Anterior cingulate cortex (tissue), 58 donors: Measurements from ENCODE around the gene CFLAR.
A peak's percentile ranks its signal among the peaks of the same experiment; 100 is the strongest.
"Not testable (repeated sequence)": the region's sequence is repeated elsewhere in the genome, so short reads cannot be mapped to it uniquely, and the experiment has no call there.

ENCODE experiments used
- DNase-seq, 58 donors: peaks; one replicate each; lab custom pipeline; 2025; lab: John Stamatoyannopoulos, UW

The CFLAR gene

DNA sequence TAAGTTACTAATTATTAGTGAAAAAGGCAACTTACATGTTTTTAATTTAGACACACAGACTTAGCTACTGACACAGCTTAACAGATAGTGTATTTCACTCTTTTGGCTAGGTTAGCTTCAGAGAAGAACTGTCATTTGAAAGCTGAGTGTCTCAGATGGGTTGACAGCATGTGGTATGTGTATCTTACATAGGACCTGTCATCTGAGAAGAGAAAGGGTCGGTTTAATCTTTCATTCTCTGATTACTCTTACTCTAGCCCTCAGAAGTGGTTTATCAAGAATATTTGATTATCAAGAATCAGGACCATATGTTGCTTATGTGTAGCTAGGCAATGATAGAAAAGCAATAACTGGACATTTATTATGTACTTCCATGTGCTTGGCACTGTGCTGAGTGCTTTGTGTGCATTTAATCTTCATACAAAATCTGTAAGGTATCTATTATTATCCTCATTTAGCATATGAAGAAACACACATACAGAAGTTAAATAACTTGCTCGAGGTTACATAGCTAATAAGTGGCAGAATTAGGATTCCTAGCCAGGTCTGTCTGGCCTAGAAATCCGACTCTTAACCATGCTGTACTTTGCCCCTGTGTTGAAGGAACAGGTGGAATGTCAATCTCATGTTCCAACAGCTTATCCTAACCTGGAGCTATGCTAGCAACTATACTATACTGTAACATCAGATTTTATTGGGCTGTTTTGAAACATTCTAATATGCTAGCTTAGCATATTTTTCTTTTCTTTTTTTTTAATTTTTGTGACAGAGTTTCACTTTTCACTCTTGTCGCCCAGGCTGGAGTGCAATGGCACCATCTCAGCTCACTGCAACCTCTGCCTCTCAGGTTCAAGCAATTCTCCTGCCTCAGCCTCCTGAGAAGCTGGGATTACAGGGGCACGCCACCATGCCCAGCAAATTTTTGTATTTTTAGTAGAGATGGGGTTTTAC, 28.4 kb downstream of the CFLAR start:
- no peak for DNase-seq

DNA sequence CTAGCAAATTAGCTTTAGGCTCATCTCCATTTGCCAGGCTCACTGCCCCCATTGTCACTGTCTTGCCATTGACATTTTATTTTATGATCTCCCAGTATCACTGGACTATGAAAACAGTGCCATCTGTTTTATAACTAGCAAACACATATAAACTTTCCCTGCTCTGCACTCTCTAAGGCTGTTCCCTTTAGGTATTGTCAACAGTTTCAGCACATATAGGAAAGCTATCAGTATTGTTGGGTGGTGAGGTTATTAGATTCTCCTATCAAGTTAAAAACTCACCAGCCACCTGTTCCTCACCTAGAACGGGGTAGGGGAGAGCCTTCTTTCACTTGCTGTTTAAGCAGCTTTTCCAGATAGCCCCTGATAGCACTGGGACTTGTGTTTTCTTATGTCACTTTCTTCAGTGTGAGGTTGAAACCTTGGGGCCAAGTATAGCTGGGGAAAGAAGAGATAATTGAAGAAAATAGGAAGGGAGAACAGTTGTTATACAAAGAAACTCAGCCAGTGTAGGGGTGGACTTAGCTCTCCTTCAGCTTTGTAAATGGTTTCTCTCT, 32.5 kb downstream of the CFLAR start:
- DNase-seq = no peak

DNA sequence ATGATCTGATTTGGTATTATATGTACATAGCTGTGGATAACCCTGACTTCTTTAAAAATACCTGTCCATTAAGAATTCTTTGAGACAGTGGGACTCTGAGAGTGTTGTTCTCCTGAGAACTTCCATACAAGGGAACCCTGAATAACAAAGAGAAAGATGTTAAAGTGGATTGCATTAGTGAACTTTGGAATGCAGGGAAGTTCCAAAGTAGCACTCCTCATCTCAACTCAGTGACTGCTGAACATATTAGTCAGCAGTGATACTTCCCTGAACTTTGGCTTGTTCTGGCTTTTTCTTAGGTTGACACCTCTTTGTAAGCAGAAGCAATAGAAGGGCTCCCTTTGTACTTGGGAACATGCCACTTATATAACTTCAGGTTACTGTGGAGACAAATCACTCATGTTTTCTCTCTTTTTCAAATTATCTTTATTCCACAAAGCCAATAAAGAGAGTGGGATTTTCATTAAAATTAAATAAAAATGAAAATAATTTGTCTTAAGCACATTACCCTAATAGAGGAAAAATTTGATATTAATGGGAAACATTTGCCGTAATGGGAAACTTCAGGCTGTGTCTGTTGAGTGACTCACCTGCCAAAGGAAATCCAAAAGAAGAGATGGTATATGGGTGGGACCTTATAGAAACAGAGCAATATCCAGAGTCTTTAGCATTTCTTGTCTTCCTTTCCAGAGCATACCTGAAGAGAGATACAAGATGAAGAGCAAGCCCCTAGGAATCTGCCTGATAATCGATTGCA, 33.3 kb downstream of the CFLAR start:
- DNase-seq = no peak

DNA sequence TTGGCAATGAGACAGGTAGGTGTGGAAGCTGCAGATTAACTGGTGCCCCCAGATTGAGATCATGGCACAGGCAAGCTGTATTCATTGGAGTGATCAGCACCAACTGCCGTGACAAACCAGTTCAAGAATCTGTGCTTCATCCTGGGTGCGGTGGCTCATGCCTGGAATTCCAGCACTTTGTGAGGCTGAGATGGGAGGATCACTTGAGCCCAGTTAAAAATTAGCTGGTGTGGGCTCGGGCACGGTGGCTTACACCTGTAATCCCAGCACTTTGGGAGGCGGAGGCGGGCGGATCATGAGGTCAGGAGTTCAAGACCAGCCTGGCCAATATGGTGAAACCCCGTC, 33.8 kb downstream of the CFLAR start:
- not testable (repeated sequence) for DNase-seq

DNA sequence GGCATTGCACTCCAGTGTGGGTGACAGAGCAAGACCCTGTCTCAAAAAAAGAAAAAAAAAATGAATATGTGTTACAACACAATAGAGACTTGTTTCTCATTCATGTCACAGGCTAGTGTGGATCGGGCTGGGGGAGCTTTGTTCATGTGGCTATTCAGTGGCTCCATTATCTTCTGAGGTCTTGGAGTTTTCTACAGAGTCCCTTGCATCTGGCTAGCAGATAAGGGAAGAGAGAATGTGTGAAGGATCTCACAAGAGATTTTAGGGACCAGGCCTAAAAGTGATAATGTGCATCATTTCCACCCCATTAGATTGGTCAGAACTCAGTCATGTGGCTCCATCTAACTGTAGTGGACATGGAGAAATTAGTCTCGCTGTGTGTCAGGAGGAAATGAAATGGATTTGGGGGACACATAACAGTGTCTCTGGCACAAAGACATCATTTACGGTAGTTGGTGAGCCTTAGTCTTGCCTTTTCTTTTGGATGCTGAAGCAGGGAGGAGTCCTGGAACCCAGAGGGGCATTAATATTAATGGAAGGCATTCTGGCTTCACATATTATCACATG, 34.6 kb downstream of the CFLAR start:
- DNase-seq = no peak

DNA sequence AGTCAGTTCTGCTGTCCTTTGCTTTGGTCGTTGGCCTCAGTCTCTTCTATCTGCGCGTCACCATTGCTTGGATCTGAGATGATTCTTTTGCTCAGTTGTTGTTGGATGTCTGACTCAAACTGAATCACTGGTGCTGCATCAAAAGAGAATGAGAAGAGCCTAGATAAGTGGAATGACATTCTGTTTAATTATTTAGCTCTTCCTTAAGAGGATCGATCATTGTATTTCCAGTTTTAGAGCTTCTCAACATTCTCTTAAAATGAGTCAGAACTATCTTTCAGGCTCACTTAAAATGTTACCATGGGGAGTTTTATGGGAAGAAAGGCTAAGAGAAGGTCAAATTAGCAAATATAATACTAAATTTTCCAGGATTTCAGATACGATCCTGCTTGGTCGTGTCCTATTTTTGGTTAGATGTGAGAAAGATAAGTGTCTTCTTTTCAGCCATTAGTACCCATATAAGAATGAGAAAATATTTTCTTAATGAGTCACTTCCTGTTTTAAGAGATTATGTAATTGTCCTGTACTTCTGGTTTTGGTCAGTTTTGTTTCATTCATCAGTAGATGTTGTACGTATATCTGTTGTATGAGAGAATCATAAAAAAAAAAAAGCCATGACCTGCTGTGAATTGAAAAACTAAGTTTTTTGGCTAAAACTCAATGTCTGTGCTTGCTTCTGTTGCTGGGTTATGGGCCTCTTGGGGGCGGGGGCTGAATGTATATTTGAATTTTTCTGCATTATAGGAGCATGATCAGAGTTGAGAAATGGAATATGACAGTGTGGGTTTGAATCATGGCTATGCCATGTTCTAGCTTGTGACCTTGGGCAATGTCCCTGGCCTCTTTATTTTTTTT, 35.4 kb downstream of the CFLAR start:
- no peak for DNase-seq

DNA sequence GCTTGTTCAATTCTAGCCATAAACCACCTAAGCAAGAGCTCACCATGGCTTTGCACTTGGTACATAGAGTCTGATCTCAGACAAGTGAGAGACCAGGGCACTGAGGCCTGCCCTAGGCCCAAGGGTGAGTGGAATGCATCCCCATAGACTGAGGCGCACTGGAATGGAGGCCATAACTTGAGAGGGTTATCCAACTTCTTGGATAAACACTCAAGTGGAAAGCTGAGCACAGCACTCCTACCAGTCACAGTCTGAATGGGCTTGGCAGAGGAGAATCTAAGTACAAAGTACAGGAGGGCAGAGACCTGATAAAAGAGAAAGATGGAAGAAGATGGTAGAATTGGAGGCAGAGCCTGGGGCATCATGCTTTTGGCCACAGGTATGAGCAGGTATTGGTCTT, 36.6 kb downstream of the CFLAR start:
- DNase-seq = no peak

DNA sequence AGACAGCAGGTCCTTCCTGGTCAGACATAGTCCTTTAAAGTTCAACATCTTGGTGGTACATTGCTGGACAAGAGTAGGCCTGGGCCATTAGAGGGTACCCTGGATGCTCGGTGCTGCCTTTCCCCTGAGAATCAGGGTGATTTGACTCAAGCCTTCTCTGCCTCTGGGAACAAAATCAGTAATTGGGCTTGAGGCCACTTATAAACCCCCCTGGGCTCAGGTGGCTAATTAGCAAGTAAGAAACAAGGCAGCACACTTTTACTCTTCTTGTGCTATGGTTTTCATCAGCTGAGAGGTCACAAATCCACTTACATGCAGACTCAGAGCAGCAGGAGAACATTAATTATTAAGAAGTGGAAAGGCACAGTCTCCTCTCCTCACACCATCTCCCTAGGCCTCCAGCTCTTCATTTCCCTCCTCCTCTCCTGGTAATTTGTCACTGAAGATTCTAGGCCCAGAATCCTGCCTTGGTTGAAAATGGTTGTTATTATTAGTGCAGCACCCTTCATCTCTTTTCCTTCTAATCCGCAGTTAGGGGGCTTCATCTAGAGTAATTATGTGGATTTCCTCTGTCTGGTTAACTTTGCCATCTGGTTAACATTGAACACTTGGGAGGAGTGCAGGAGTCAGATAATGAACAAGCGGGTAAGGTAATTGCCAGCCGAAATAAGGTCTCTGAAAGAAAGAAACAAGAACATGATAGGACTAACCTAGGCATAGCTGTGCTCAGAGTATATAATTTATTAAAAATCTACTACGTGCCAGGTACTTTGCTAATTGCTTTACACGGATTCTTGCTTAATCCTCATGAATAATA, 37.2 kb downstream of the CFLAR start:
- no peak for DNase-seq

DNA sequence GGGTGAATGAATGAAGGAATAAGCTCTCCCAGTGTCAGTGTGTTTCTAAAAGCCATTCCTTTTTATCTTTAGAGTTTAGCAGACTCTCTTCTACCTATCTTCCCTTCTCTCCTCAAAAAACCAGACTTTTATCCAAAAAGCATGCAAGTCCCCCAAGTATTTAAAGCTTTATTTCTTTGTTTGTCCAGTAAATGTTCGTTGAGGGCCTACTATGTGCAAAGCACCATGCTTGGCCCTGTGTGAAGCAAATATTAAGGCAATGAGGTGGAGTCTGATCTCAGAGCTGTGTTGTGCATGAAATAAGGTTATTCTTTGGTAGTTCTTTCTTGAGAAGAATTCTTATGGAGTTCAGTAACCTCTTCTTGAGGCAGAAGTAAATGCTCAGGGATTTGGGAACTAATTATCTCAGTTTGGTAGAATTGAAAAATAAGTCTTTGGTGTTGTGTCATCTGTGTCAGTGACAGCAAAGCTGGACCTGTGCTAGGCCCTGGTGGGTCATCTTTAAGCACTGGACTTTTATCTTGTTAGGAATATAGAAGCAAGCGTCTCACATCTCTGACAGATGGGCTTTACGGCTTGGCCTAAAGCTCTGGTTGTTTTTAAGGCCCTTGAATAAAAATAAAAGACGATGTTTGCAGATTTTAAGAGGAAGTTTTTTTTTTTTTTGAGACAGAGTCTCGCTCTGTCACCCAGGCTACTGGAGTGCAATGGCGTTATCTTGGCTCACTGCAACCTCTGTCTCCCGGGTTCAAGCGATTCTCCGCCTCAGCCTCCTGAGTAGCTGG, 38.8 kb downstream of the CFLAR start:
- no peak for DNase-seq

DNA sequence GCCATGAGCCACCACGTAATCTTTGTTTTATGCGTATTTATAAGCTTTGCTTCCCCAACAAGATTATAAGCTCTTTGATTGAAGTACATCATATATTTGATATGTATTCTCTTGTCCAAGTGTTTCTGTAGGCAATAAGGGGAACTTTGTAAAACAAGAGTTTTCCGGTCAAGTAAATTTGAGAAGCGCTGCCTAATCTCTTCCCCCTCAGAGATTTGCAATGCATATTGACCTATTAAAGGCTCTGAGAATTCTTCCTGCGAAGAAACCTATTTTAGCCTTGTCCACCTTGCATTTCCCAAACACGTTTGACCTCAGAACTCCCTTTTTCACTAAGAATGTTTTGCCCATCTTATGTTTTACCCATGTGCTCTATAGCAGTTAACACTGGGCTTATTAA, 40.1 kb downstream of the CFLAR start:
- no peak for DNase-seq

DNA sequence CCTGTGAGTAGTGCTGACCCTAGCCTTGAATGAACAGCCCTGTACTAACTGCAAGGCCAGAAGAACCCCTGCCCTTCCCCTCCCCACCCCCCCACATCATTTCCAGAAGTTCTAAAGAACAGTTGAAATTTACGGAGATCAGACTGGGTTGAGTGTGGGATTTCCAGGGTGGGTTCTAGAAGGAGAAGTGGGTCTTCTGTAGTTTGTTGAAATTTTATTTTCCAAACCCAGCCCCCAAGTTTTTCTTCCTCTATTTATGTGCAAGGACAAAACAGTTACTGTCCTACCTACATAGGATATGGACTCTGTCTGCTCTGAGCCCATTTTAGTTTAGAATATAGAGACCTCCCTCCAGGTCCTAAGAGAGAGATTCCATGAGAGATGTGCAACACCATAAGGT, 40.7 kb downstream of the CFLAR start:
- no peak for DNase-seq

DNA sequence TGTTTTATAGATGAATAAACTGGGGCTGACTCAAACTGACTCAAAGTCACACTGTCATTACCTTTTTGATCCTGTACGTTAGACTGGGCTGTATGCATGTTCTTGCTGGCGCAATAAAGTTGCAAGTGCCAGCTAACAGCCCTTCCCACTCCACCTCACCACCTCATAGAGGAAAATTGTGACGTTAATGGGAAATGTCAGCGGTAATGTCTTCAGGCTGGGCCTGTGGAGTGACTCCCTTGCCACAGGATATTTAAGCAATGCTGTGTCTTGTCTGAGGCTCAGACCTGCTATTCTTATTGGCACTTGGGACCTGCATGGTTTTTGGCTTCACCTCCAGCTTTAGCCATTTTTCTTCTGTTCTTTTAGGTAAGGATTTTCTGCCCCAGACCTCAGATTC, 41.7 kb downstream of the CFLAR start:
- no peak for DNase-seq

DNA sequence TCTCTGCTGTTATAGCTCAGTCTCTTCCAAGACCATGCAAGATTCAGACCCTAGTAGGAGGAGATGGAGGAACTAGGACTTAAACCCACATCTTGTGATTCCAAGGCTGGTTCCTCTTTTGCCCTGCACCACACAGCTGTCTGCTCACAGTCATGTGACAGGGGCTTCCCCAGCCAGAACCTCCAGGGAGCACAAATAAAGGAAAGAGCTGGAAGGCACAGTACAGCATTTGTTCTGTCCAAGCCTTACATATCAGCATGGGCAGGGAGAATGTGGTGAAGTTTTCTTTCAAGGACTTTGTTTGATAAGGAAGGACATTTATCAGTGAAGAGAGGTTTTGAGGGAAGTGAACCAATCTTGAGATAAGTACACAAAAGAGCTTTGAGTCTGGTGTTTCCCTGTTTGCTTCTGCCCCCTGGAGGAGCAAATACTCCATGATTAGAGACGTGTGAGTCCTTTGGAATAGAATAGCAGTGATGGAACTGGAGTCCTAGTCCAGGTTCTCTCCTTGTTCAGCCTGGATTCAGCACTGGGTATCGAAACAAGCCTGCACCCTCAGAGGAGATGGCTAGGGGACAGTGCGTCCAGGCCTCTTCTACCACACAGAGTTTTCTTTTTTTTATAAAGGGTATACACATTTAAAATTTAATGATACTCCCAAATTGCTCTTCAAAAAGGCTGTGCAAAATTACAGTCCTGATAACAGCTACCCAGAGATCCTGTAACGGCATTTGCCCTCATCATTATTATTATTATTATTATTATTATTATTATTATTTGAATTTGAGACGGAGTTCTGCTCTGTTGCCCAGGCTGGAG, 42.4 kb downstream of the CFLAR start:
- peak in 52 of 58 donors; percentile 15 to 94 (median 66) for DNase-seq

DNA sequence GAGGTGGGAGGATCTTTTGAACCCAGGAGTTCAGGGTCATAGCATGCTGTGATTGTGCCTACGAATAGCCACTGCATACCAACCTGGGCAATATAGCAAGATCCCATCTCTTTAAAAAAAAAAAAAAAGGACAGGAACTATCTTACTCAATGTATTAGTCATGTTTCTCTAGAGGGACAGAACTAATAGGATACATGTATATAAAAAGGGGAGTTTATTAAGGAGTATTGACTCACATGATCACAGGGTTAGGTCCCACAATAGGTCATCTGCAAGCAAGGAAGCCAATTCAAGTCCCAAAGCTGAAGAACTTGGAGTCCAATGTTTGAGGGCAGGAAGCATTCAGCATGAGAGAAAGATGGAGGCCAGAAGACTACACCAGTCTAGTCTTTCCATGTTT, 48.2 kb downstream of the CFLAR start:
- DNase-seq = no peak

DNA sequence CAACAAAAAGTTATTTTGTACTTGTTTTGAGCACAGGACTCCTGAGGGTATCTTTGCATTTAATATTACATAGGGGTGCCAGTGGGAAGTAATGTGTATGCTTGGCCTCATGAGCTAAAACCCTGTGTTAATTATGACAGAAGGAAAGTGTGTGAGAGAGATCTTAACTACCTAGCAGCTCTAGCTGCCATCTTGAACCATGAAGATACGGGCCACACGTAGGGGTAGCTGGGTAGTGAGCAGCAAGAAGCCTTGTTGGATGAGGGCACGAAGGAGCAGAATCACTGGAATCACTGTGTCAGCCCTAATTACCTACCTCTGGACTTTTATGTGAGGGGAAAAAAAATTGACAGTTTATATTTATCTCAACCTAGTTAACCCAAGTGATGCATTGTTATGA, 51.6 kb downstream of the CFLAR start:
- DNase-seq = no peak

DNA sequence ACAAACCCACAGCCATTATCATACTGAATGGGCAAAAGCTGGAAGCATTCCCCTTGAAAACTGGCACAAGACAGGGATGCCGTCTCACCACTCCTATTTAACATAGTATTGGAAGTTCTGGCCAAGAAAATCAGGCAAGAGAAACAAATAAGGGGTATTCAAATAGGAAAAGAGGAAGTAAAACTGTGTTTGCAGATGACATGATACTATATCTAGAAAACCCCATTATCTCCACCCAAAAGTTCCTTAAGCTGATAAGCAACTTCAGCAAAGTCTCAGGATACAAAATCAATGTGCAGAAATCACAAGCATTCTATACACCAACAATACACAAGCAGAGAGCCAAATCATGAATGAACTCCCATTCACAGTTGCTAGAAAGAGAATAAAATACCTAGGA, 52.5 kb downstream of the CFLAR start:
- DNase-seq = not testable (repeated sequence)

DNA sequence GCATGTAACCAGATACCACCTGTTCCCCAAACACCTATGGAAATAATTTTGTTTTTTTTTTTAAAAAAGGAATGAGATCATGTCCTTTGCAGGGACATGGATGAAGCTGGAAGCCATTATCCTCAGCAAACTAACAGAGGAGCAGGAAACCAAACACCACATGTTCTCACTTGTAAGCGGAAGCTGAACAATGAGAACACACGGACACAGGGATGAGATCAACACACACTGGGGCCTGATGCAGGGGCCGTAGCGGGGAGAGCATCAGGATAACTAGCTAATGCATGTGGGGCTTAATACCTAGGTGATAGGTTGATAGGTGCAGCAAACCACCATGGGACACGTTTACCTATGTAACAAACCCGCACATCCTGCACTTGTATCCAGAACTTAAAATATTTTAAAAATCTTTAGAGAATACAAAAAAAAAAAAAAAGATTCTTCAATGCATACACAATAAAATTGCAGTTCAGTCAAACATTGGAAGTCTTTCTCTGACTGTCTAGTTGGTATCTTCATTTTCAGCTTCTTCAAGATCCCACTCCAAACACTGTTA, 55.4 kb downstream of the CFLAR start:
- no peak for DNase-seq
